MCF 10A (cell line): ENCODE measurements around the gene ACADVL. TPM values are rescaled to one million over a fixed set of nuclear protein-coding genes. Genes with fewer than 3 reads are reported as not detected.

ENCODE experiments used
- BruUV-seq: library from RNA; stranded (reverse); fragments of 400-500 nt; replicated peaks from 2 replicates; lab custom pipeline; 2021; lab: Mats Ljungman, UMichigan
- CTCF ChIA-PET: fragments of 300-600 bp; sonication (Branson Sonifier 250); formaldehyde crosslinking; extraction: SDS; loops from one replicate; lab custom pipeline; 2021; ENCODE audit warnings: antibody characterized with exemption, inconsistent platforms; lab: Yijun Ruan, JAX
- POLR2A ChIA-PET: fragments of 300-600, 350-650 bp; sonication (Branson Sonifier 250); formaldehyde crosslinking; extraction: SDS; loops from one replicate; lab custom pipeline; 2020; ENCODE audit warnings: antibody characterized with exemption, inconsistent platforms; lab: Yijun Ruan, JAX
- DNase-seq: peaks from one replicate; pipeline ENCODE4 v3.0.0-alpha.2; 2018; ENCODE audit not compliant: unreplicated experiment
- H3K27ac Mint-ChIP-seq: one replicate; pipeline ENCODE4 v1.8.0; 2022; ENCODE audit warnings: mild to moderate bottlenecking, low read depth, mixed read lengths; ENCODE audit not compliant: unreplicated experiment
- H3K27me3 Mint-ChIP-seq: one replicate; pipeline ENCODE4 v1.8.0; 2022; ENCODE audit warnings: mixed read lengths; ENCODE audit not compliant: insufficient read depth, unreplicated experiment
- H3K36me3 Mint-ChIP-seq: one replicate; pipeline ENCODE4 v1.8.0; 2022; ENCODE audit warnings: mild to moderate bottlenecking, moderate library complexity, mixed read lengths; ENCODE audit not compliant: insufficient read depth, unreplicated experiment
- H3K4me1 Mint-ChIP-seq: one replicate; pipeline ENCODE4 v1.8.0; 2022; ENCODE audit warnings: mixed read lengths; ENCODE audit not compliant: insufficient read depth, unreplicated experiment
- H3K4me3 Mint-ChIP-seq: one replicate; pipeline ENCODE4 v1.8.0; 2022; ENCODE audit warnings: mild to moderate bottlenecking, moderate library complexity, mixed read lengths; ENCODE audit not compliant: unreplicated experiment
- H3K9me3 Mint-ChIP-seq: one replicate; pipeline ENCODE4 v1.8.0; 2022; ENCODE audit warnings: mixed read lengths; ENCODE audit not compliant: unreplicated experiment
- intact Hi-C: fragments of 100-400 bp; cut with micrococcal nuclease; formaldehyde crosslinking; loops from 2 replicates; pipeline ENCODE4 v1.14.1; 2022
- total RNA-seq: library from RNA; stranded (reverse); gene quantifications from 2 replicates; pipeline ENCODE4 v1.2.3, GENCODE V29; 2022
- TF ChIP-seq, protein P1 (sequence below): fragments of 200-600 bp; IDR thresholded peaks from one replicate; pipeline ENCODE4 v1.8.0; 2022; ENCODE audit warnings: antibody characterized with exemption, mild to moderate bottlenecking; ENCODE audit not compliant: unreplicated experiment

ACADVL gene
- total RNA-seq, 1 experiment from 2014 or later: 413 TPM

DNA sequence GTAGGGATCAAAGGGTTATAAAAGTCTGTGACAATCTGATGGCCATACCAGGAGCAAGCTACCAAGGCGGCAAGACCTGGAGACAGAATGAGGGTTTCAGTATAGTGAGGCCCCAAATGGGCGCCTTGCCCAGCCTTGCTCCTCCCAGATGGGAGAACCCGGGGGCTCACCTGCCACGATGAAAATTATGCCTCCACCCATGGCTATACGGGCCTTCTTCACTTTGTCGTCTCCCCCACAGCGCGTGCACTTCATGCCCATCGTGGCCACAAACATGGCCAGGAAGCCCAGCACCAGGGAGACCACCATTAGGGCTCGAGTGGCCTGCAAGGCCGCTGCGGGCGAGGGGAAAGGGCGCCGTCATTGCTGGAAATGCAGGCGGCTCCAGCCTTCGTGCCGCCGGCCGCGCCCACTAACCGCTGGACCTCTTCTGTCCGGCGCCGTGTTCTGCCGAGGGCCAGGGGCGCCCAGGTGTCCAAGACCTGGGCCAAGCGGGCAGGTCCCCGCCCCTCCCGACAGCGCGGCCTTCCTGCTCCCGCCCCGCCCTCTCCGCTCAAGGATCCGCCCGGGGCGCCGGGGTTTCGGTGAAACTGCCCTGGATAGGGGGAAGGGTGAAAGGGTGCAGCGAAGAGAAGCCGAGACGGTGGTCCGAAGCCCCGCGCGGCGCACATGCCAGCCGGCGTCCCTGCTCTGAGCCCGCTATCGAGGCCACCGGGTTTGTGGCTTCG is 41.1 kb downstream of the ACADVL start:
- H3K4me3 Mint-ChIP-seq: peak overlapping the region; percentile 73
- peaks cover 35% of the 10 kb centered on the region for H3K36me3 Mint-ChIP-seq
- BruUV-seq: TSS peak; percentile 75
- ChIA-PET CTCF (interaction anchor here (0.6 kb wide), 1 partner anchor 160 kb away, joined by 3 read pairs; no protein-coding TSS in a partner anchor), POLR2A (interaction anchor here (0.6 to 7.7 kb wide), 10 partner anchors 10 to 225 kb away, joined by 3 to 92 read pairs (median 6); partner anchors contain the start of genes ACADVL, CTDNEP1, DLG4 and DVL2)
- TF ChIP-seq, protein P1, sequence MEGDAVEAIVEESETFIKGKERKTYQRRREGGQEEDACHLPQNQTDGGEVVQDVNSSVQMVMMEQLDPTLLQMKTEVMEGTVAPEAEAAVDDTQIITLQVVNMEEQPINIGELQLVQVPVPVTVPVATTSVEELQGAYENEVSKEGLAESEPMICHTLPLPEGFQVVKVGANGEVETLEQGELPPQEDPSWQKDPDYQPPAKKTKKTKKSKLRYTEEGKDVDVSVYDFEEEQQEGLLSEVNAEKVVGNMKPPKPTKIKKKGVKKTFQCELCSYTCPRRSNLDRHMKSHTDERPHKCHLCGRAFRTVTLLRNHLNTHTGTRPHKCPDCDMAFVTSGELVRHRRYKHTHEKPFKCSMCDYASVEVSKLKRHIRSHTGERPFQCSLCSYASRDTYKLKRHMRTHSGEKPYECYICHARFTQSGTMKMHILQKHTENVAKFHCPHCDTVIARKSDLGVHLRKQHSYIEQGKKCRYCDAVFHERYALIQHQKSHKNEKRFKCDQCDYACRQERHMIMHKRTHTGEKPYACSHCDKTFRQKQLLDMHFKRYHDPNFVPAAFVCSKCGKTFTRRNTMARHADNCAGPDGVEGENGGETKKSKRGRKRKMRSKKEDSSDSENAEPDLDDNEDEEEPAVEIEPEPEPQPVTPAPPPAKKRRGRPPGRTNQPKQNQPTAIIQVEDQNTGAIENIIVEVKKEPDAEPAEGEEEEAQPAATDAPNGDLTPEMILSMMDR: no peak
- no peaks in the 10 kb centered on the region for H3K27me3 Mint-ChIP-seq
- DNase-seq: peak; percentile 87
- no peaks in the 10 kb centered on the region for H3K9me3 Mint-ChIP-seq
- peak overlapping the region; percentile 79 for H3K27ac Mint-ChIP-seq
- peaks cover 36% of the 10 kb centered on the region for H3K4me1 Mint-ChIP-seq
- intact Hi-C loops: no loop called here

DNA sequence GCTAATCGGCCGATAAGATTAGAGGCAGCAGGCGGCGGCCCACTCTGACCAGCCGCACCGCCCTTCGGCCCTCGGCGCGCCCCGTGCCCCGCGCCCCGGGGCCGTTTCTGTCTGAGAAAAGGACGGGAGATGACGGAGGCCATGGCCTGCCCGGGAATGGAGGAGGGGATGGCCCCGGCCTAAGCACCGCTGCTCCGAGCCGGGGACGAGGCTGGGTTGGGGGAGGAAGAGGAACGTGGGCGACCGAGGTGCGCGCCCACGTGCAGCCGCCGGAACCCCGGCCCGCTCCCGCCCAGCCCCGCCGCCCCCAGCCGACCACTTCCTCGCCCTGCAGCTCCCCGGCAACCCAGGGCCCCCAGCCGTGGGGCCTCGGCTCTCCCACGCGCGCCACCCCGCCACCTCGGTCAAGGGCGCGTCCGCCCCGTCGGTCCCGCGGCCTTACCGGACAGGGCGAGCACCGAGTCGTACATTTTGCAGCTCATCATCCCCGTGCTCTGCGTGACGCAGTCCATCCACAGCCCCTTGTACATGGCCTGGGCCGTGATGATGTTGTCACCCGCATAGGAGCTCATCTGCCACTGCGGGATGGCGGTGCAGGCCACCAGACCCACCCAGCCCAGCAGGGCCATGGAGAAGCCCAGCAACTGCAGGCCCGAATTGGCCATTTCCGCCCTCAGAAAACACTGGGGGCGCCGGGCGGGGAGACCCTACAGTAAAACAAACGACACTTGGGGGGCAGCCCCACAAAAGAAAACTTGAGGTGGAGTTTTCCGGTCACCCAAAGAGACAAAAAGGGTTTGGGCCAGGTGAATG is 41.8 kb downstream of the ACADVL start:
- Mint-ChIP-seq H3K27me3 (no peaks in the 10 kb centered on the region), H3K4me1 (peaks cover 35% of the 10 kb centered on the region), H3K9me3 (no peaks in the 10 kb centered on the region), H3K27ac (peak overlapping the region; percentile 79), H3K4me3 (peak overlapping the region; percentile 73), H3K36me3 (peaks cover 27% of the 10 kb centered on the region)
- TF ChIP-seq, protein P1: no peak
- CTCF ChIA-PET: interaction anchor here (0.6 kb wide), 1 partner anchor 159 kb away, joined by 3 read pairs; no protein-coding TSS in a partner anchor
- no TSS peak for BruUV-seq
- POLR2A ChIA-PET: interaction anchor here (0.6 to 1.2 kb wide), 3 partner anchors 22 to 160 kb away, joined by 3 to 6 read pairs (median 4); partner anchors contain the start of genes ACADVL, DLG4 and PHF23
- intact Hi-C loops: no loop called here
- DNase-seq: no peak

DNA sequence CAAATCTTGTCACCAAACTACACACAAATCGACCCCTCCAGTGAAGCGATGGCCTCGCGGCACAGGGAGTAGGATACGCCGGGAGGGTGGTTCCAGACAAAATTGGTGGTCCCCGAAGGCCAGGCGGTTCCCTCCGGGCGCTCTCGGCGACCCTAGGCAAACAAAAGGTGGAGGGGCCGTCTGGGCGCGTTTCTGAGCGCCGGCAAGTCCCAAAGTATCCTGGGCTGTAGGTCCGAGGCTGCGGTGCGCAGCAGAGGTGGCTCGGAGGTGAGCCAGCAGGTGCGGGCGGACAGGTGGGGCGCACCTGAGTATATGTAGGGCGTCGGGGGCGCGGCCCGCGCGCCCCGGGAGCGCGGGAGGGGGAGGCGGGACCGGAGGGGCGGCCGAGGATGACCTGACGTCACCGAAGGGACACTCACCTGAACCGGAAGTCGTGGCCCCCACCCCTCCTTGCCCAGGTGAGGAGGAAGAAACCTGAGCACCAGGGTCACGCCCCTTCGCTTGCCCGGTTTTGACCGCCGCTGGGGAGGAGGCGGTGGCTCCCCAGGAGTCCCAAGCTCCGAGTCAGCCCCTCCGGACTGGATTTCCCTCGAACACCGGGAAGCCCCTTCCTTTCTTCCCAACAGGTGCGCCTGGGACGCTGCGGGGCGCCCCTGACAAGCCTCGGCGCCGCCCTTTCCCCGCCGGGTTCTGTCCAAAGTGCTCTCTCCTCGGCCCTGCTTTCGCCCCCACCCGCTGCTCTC is 42.6 kb downstream of the ACADVL start, which contains the start of gene CLDN7:
Gene CLDN7, minus strand, starts transcription at position 287 of the 743 bp plus-strand sequence. CDS start 435 bp downstream, outside the sequence.
- Mint-ChIP-seq H3K9me3 (no peaks in the 10 kb centered on the region), H3K27ac (peak within 1 kb of the TSS; percentile 79), H3K4me1 (peaks cover 35% of the 10 kb centered on the region), H3K36me3 (peaks cover 19% of the 10 kb centered on the region), H3K27me3 (no peaks in the 10 kb centered on the region), H3K4me3 (peak within 1 kb of the TSS; percentile 73)
- TF ChIP-seq, protein P1: no peak
- DNase-seq: peak; percentile 90
- BruUV-seq: no TSS peak
- ChIA-PET POLR2A (interaction anchor here (1.1 to 3.9 kb wide), 3 partner anchors 21 to 43 kb away, joined by 3 to 31 read pairs (median 6); partner anchors contain the start of genes ACADVL, DLG4, GABARAP and PHF23), CTCF (no interaction called here)
- intact Hi-C loops: no loop called here
